ENCODE results near the gene TDG. TPM values are rescaled to one million over a fixed set of nuclear protein-coding genes. Genes with fewer than 3 reads are reported as not detected.

Gene TDG
- total RNA-seq, 1 experiment from 2014 or later: 38.9 TPM

DNA sequence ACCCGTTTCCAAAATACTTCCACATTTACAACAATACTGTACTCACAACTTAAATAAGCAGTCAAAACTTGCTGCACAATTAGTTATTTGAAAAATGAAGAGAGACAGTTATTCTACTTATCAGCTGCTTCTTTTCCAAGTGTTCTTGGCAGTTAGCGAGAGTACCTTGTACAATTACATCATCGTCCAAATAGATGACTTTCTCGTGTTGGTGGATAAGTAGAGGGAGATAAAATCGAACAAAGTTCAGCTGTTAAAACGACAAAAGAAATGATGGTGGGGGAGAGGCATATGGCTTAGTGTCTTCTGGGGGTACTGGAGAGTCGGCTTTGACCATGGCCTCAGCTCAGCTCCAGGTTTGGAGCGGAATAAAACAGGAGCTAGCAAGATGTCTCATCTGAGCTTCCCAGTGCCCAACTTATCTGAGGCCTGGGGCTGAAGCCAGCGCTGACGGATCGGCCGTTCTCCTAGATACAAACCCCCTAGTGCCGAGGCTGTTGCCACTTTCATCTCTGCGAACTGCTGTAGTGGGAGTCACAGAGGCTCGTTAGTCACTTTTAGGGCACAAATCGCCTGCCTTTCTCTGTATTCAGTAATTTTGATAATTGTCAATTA lies 31.7 kb downstream of the TDG start:
- Histone ChIP-seq H3K4me3 (ENCODE audit: low read length) (no peak overlapping the region), H3K27me3 (ENCODE audit: low read length) (0 out of 2 replicates have a peak, but pooled peaks cover 4% of the 10 kb centered on the region), H2AFZ (ENCODE audit: low read length) (no peak overlapping the region), H3K27ac (ENCODE audit: low read length) (no peak overlapping the region), H3K36me3 (ENCODE audit: insufficient read depth, low read length) (no peaks in the 10 kb centered on the region), H3K4me2 (ENCODE audit: low read depth, low read length, poor library complexity, severe bottlenecking) (no peak overlapping the region), H3K9ac (ENCODE audit: low read length) (no peak overlapping the region), H3K79me2 (ENCODE audit: low read length) (no peaks in the 10 kb centered on the region), H3K9me3 (ENCODE audit: low read length) (no peaks in the 10 kb centered on the region), H4K20me1 (ENCODE audit: insufficient read depth, low read depth, low read length) (no peaks in the 10 kb centered on the region), H3K9me2 (replicated peaks; ENCODE audit: insufficient read depth, low read length) (no peaks in the 10 kb centered on the region), H3K4me1 (ENCODE audit: low read length) (peaks cover 19% of the 10 kb centered on the region)
- no peak for DNase-seq

DNA sequence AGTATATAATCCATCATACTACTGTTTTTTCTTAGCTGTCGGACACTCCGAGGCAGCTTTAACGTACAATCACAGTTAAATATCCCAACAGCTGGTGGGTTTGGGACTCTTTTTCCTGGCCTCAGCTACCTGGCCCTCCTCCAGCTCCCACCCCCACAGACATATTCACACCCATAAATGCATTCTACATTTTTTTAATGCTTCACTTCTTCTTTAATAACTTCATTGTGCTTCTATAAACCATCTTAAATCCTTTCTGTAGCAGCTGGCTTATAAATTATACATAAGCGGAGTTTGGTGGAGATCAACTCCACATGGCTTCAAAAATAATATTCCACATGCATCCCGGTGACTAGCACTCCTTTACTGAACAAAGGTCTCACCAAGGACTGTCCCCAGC lies 33.3 kb downstream of the TDG start:
- no peaks in the 10 kb centered on the region for H3K79me2 ChIP-seq (ENCODE audit: low read length)
- no peaks in the 10 kb centered on the region for H3K36me3 ChIP-seq (ENCODE audit: insufficient read depth, low read length)
- no peaks in the 10 kb centered on the region for H3K9me3 ChIP-seq (ENCODE audit: low read length)
- H3K27me3 ChIP-seq (ENCODE audit: low read length): 0 out of 2 replicates have a peak, but pooled peaks cover 4% of the 10 kb centered on the region
- H3K9ac ChIP-seq (ENCODE audit: low read length): no peak overlapping the region
- H3K9me2 ChIP-seq (replicated peaks; ENCODE audit: insufficient read depth, low read length): no peaks in the 10 kb centered on the region
- no peak for DNase-seq
- no peak overlapping the region for H3K4me2 ChIP-seq (ENCODE audit: low read depth, low read length, poor library complexity, severe bottlenecking)
- no peak overlapping the region for H2AFZ ChIP-seq (ENCODE audit: low read length)
- no peaks in the 10 kb centered on the region for H4K20me1 ChIP-seq (ENCODE audit: insufficient read depth, low read depth, low read length)
- peaks cover 19% of the 10 kb centered on the region for H3K4me1 ChIP-seq (ENCODE audit: low read length)
- H3K27ac ChIP-seq (ENCODE audit: low read length): no peak overlapping the region
- H3K4me3 ChIP-seq (ENCODE audit: low read length): no peak overlapping the region

DNA sequence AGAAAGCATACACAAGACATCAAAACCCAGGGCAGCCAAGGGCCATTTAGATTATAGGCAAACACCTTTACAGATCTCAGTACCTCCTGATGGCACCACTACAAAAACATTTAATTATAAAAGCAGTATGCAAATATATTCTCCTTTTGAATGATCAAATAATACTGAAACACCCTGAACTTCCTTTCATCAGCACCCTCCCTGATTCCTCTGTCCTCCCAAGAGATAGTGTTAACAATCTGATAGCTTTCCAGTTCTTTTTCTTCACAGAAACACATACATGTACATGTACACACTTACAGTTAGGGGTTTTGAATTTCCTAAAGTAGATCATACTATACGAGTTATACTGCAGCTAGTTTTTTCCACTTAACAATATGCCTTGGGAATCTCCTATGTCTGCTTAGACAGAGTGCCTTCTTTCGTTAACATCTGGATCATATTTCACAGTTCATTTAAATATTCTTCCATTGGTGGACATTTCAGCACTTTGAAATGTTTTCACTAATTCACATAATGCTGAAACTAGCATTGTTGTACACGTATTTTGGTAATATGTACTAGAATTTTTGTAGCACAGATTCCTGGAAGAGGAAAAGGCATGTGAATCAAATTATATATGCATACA lies 35.2 kb downstream of the TDG start:
- Histone ChIP-seq H3K27me3 (ENCODE audit: low read length) (0 out of 2 replicates have a peak, but pooled peaks cover 4% of the 10 kb centered on the region), H3K4me1 (ENCODE audit: low read length) (peaks cover 19% of the 10 kb centered on the region), H3K9ac (ENCODE audit: low read length) (no peak overlapping the region), H2AFZ (ENCODE audit: low read length) (0 out of 2 replicates have a peak overlapping the region, but pooled peaks have one; percentile 36), H3K9me3 (ENCODE audit: low read length) (no peaks in the 10 kb centered on the region), H3K9me2 (replicated peaks; ENCODE audit: insufficient read depth, low read length) (no peaks in the 10 kb centered on the region), H4K20me1 (ENCODE audit: insufficient read depth, low read depth, low read length) (no peaks in the 10 kb centered on the region), H3K4me3 (ENCODE audit: low read length) (no peak overlapping the region), H3K27ac (ENCODE audit: low read length) (no peak overlapping the region), H3K79me2 (ENCODE audit: low read length) (no peaks in the 10 kb centered on the region), H3K36me3 (ENCODE audit: insufficient read depth, low read length) (no peaks in the 10 kb centered on the region), H3K4me2 (ENCODE audit: low read depth, low read length, poor library complexity, severe bottlenecking) (no peak overlapping the region)
- DNase-seq: no peak

DNA sequence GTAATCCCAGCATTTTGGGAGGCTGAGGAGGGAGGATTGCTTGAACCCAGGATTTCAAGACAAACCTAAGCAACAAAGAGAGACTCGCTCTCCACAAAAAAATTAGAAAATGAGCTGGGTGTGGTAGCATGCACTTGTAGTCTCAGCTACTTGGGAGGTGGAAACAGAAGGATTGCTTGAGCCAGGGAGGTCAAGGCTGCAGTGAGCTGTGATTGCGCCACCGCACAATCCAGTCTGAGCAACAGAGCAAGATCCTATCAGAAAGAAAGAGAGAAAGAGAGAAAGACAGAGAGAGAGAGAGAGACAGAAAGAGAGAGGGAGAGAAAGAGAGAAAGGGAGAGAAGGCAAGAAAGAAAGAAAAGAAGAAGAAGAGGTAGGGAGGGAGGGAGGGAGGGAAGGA lies 37.0 kb downstream of the TDG start:
- Histone ChIP-seq H3K9me3 (ENCODE audit: low read length) (no peaks in the 10 kb centered on the region), H3K4me1 (ENCODE audit: low read length) (peaks cover 19% of the 10 kb centered on the region), H3K36me3 (ENCODE audit: insufficient read depth, low read length) (no peaks in the 10 kb centered on the region), H3K27ac (ENCODE audit: low read length) (no peak overlapping the region), H3K4me3 (ENCODE audit: low read length) (no peak overlapping the region), H3K79me2 (ENCODE audit: low read length) (no peaks in the 10 kb centered on the region), H4K20me1 (ENCODE audit: insufficient read depth, low read depth, low read length) (no peaks in the 10 kb centered on the region), H3K4me2 (ENCODE audit: low read depth, low read length, poor library complexity, severe bottlenecking) (no peak overlapping the region), H2AFZ (ENCODE audit: low read length) (no peak overlapping the region), H3K9me2 (replicated peaks; ENCODE audit: insufficient read depth, low read length) (no peaks in the 10 kb centered on the region), H3K27me3 (ENCODE audit: low read length) (0 out of 2 replicates have a peak, but pooled peaks cover 4% of the 10 kb centered on the region), H3K9ac (ENCODE audit: low read length) (no peak overlapping the region)
- DNase-seq: no peak

DNA sequence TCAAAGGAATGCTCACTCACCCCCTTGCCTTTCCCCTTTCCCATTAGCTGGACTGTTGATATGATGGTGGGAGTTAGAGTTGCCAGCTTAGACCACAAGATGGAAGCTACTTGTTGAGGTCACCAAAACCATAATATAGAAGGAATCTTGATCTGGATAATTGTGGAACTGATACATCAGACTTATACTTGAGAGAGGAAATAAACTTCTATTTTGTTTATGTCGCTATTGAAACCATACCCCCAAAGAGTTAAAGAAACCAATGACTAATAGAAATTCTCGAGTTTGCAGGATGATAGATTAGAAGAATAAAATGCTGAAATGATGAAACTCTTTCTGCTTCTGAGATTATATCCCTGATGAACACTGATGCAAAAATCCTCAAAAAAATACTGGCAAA lies 37.9 kb downstream of the TDG start:
- H3K4me3 ChIP-seq (ENCODE audit: low read length): no peak overlapping the region
- peaks cover 19% of the 10 kb centered on the region for H3K4me1 ChIP-seq (ENCODE audit: low read length)
- H3K4me2 ChIP-seq (ENCODE audit: low read depth, low read length, poor library complexity, severe bottlenecking): no peak overlapping the region
- H3K9me2 ChIP-seq (replicated peaks; ENCODE audit: insufficient read depth, low read length): no peaks in the 10 kb centered on the region
- no peaks in the 10 kb centered on the region for H4K20me1 ChIP-seq (ENCODE audit: insufficient read depth, low read depth, low read length)
- no peak overlapping the region for H2AFZ ChIP-seq (ENCODE audit: low read length)
- no peak overlapping the region for H3K27ac ChIP-seq (ENCODE audit: low read length)
- no peaks in the 10 kb centered on the region for H3K9me3 ChIP-seq (ENCODE audit: low read length)
- 0 out of 2 replicates have a peak, but pooled peaks cover 4% of the 10 kb centered on the region for H3K27me3 ChIP-seq (ENCODE audit: low read length)
- H3K9ac ChIP-seq (ENCODE audit: low read length): no peak overlapping the region
- no peaks in the 10 kb centered on the region for H3K36me3 ChIP-seq (ENCODE audit: insufficient read depth, low read length)
- no peaks in the 10 kb centered on the region for H3K79me2 ChIP-seq (ENCODE audit: low read length)
- no peak for DNase-seq

DNA sequence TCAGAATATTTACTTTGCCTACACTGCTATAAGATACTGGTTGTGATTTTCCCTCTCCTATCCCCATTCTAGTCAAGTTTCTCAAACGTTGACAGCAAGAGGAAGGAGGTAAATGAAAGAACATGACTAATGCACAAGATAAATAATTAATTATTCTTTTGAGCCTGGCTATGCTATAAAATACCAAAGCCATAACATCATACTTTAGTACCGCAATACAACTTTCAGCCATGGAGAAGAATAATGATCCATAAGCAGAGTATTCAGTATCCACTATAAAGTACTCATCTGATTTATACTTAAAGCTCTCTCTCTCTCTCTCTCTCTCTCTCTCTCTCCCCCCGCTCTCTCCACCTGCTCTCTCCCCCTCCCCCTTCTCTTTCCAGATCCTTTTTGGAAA lies 41.3 kb downstream of the TDG start:
- Histone ChIP-seq H4K20me1 (ENCODE audit: insufficient read depth, low read depth, low read length) (no peaks in the 10 kb centered on the region), H3K4me1 (ENCODE audit: low read length) (no peaks in the 10 kb centered on the region), H3K9me2 (replicated peaks; ENCODE audit: insufficient read depth, low read length) (no peaks in the 10 kb centered on the region), H3K27ac (ENCODE audit: low read length) (no peak overlapping the region), H3K4me2 (ENCODE audit: low read depth, low read length, poor library complexity, severe bottlenecking) (no peak overlapping the region), H3K79me2 (ENCODE audit: low read length) (no peaks in the 10 kb centered on the region), H3K9ac (ENCODE audit: low read length) (no peak overlapping the region), H3K9me3 (ENCODE audit: low read length) (no peaks in the 10 kb centered on the region), H3K4me3 (ENCODE audit: low read length) (no peak overlapping the region), H3K36me3 (ENCODE audit: insufficient read depth, low read length) (no peaks in the 10 kb centered on the region), H2AFZ (ENCODE audit: low read length) (no peak overlapping the region), H3K27me3 (ENCODE audit: low read length) (no peaks in the 10 kb centered on the region)
- no peak for DNase-seq

DNA sequence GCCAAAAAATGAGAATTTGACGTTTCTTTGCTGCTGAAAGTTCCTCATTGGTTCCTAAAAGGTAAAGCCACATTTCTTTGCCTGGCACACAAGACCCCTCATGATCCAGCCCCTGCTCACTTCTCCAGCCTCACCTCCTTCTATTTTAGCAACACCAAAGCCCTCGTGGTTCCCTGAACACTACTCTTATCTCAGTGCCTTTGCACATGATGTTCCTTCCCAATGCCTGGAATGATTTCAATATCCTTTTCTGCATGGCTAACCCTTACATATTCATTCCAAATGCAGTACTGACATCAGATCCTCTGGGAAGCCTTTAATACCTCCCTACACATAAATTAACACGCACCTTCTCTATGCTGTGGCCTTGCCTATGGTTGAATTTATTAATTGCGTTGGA lies 44.4 kb downstream of the TDG start:
- H2AFZ ChIP-seq (ENCODE audit: low read length): no peak overlapping the region
- H3K27me3 ChIP-seq (ENCODE audit: low read length): no peaks in the 10 kb centered on the region
- H3K9me2 ChIP-seq (replicated peaks; ENCODE audit: insufficient read depth, low read length): no peaks in the 10 kb centered on the region
- H3K4me3 ChIP-seq (ENCODE audit: low read length): no peak overlapping the region
- H3K79me2 ChIP-seq (ENCODE audit: low read length): no peaks in the 10 kb centered on the region
- no peak overlapping the region for H3K9ac ChIP-seq (ENCODE audit: low read length)
- no peaks in the 10 kb centered on the region for H3K36me3 ChIP-seq (ENCODE audit: insufficient read depth, low read length)
- no peak overlapping the region for H3K27ac ChIP-seq (ENCODE audit: low read length)
- no peaks in the 10 kb centered on the region for H4K20me1 ChIP-seq (ENCODE audit: insufficient read depth, low read depth, low read length)
- DNase-seq: no peak
- H3K4me2 ChIP-seq (ENCODE audit: low read depth, low read length, poor library complexity, severe bottlenecking): no peak overlapping the region
- no peaks in the 10 kb centered on the region for H3K4me1 ChIP-seq (ENCODE audit: low read length)
- H3K9me3 ChIP-seq (ENCODE audit: low read length): no peaks in the 10 kb centered on the region

DNA sequence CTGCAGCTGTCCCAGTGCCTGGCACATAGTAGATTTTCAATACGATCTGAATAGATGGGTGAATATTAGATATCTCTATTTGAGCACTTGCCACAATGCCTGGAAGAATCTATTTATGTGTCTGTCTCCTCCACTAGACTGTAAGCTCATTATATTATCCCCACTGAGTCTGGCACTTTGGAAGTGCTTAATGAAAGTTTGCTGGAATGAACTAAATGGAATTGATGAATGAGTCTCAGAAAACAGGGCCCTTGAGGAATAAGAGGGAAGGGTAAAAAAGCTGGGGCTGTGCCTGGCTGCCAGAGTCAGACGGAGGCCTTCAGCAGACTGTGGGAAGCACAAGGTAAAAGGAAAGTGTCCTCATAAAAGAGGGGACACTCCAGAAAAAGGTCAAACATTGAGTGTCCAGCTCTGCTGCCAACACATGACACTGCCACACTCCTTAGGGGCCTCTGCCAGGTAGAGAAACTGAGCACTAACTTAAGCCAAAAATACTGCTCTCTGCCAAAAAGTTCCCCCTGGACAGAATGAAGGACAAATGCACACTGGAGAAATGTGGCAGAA lies 45.0 kb downstream of the TDG start:
- Histone ChIP-seq H2AFZ (ENCODE audit: low read length) (no peak overlapping the region), H3K4me2 (ENCODE audit: low read depth, low read length, poor library complexity, severe bottlenecking) (no peak overlapping the region), H3K79me2 (ENCODE audit: low read length) (no peaks in the 10 kb centered on the region), H3K9me3 (ENCODE audit: low read length) (no peaks in the 10 kb centered on the region), H4K20me1 (ENCODE audit: insufficient read depth, low read depth, low read length) (no peaks in the 10 kb centered on the region), H3K27me3 (ENCODE audit: low read length) (no peaks in the 10 kb centered on the region), H3K36me3 (ENCODE audit: insufficient read depth, low read length) (no peaks in the 10 kb centered on the region), H3K27ac (ENCODE audit: low read length) (no peak overlapping the region), H3K4me3 (ENCODE audit: low read length) (no peak overlapping the region), H3K9me2 (replicated peaks; ENCODE audit: insufficient read depth, low read length) (no peaks in the 10 kb centered on the region), H3K4me1 (ENCODE audit: low read length) (no peaks in the 10 kb centered on the region), H3K9ac (ENCODE audit: low read length) (no peak overlapping the region)
- no peak for DNase-seq
